HL-60/S4 (cell line): ENCODE data around the gene KMT5B.

Source experiments
- in situ Hi-C: fragments of 300-500 bp; cut with MboI; formaldehyde crosslinking; loops from 2 replicates; pipeline ENCODE4 v1.14.3; 2022; ENCODE audit warnings: low sequenced_read_pairs

Gene KMT5B

DNA sequence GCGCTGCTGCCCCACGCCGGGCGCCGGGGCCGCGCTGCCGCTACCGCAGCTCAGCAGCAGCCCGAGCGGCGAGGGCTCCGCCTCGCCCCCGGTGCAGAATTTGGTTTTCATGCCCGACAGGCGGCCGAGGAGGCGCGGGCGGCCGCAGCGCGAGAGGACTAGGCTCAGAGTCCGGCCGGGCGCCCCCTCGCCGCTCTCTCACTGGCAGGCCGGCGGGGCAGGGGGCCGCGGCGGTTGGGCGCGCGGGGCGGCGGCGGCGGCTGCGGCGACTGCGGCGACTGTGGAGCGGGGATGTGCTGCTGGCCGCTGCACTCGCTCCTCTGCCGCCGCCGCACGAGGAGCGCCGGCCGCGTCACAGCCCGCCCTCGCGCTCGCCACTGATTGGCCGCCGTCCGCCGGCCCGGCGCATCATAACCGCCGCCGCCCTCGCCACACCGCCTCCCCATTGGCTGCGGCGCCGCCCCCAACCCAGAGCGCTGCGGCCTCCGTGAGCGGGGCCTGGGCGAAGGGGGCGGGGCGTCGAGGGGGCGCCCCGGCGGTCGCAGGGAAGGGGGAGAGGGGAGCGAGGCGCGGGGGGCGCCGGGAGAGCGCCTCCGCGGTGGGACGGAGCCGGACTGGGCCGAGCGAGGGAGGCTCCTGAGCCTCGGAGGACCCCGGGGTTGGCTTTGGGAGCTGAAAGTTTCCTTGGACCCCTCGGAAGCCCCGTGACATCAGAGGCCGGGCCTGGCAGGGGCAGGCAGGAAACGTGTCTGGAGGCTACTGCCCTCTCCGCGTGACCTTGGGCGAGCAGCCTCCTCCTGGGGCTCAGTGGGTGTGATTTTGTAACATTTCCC lies 91.8 kb downstream of the KMT5B start, which contains the start of gene CHKA:
Gene CHKA (minus strand): TSS at position 322 of the 833 bp plus-strand sequence. CDS start 211 bp downstream, at position 111.
- in situ Hi-C loops: no loop called here

DNA sequence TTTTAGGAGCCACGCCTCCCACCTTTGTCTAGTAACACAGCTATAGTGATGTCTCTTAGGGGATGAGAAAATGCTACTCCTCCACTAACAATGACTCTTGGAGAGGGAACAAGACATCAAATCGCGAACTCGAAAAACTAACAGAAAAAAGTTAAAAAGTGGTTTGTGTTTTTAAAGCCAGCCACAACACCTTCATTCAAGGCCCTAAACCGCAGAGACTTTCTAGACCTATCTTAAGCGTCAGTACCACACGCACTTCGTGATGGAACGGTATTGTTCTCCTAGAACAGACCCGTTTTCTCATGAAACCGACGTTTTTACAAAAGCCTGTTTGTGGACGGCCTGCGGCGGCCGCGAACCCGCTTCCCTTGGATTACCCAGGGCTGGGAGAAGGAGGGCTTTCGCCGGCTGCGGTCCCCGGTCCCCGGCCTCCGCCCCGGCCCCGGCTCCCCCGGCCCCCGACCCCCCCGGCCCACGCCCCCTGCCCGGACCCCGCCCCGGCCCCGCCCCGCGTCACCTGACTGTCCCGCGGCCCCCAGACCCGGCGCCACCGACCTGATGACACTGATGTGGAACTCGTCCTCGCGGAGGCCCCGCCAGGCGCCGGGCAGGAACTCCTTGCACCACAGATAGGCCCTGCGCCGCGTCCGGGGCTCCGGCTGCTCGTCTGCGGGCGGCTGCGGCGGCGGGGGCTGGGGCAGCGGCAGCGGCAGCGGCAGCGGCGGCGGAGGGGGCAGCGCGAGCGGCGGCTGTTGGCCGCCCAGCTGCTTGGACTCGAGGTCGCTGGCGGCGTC lies 92.6 kb downstream of the KMT5B start:
- in situ Hi-C loops: no loop called here

GRCh38 chr11:68118706-68119448 lies 94.2 kb downstream of the KMT5B start:
- in situ Hi-C loops: no loop called here

DNA sequence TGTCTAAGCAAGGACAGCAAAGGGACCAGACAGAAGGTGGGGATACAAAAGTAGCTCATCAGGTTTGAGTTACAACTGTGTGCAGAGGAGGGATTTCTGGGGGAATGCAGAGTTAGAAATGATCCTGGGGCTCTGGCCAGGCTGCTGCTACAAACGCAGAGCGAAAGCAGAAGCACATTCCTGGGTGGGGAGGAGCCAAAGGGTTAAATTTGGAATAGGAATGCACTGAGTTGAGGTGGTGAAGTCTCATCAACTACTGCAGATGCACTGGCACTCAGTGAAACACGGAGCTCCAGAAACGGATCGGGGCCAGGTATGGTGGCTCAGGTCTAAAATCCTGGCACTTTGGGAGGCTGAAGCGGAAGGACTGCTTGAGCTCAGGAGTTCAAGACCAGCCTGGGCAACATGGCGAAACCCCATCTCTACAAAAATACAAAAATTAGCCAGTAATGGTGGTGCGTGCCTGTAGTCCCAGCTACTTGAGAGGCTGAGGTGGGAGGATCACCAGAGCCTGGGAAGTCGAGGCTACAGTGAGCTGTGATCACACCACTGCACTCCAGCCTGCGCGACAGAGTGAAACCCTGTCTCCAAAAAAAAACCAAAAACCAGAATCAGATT lies 95.1 kb downstream of the KMT5B start:
- in situ Hi-C loops: no loop called here

DNA sequence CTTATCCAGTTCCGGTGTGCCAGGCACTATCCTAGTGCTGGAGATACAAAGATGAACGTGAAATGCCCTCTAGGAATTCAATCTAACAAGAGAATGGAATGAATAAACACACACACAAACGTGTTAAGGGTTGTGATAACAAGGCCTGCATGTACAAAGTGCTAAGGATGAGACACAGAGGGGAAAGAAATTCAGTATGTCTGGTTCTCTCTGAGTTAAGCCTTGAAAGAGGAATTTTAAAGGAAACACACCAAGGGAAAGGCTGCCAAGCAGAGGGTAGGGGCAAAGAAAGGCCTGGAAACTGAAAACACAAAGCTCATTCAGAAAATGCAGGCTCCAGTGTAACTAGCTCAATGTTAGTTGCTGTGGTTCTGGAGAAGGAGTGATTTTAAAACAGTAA lies 96.1 kb downstream of the KMT5B start:
- in situ Hi-C loops: no loop called here

DNA sequence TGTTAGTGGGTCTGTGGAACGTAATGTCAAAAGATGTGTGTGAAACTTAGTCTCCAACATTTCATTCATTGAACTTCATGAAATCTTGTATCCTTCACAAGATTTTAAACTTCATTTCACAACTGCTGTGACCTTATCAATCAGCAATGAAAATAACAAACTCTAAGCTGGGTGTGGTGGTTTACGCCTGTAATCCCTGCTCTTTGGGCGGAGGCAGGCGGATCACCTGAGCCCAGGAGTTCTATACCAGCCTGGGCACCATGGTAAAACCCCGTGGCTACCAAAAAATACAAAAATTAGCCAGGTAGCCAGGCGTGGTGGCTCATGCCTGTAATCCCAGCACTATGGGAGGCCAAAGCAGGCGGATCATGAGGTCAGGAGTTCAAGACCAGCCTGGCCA lies 97.0 kb downstream of the KMT5B start:
- in situ Hi-C loops: no loop called here

DNA sequence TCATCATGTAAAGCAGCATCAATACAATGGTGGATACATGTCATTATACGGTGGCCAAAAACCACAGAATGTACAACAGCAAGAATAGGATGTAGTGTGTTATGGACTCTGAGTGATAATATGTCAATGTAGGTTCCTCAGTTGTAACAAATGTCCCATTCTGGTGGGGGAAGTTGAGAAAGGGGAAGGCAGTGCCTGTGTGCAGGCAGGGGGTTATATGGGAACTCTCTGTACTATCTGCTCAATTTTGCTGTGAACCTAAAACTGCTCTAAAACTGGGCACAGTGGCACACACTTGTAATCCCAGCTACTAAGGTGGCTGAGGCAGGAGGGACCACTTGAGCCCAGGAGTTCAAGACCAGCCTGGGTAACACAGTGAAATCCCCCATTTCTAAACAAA lies 97.8 kb downstream of the KMT5B start:
- in situ Hi-C loops: no loop called here

- in situ Hi-C loops: no loop called here
These were observed 99.1 kb downstream of the KMT5B start for GRCh38 chr11:68113986-68114385.

DNA sequence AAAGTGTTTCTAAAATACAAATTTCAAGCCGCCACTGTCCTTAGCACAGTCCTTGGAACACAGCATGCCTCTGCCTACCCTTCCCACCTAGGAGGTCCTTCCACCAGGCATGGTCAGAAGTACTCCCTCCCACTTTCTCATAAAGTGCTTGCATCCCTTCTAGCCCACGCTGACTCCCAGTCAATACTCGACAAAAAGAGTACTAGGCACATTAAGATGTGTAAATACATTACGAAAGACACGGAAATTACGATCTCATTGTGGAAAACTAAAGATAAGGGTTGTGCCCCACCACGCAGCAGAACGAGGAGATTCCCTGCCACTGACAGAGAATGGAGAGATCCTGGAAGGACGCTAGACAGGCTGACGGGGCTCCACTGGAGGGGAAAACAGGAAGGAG lies 105.4 kb downstream of the KMT5B start:
- in situ Hi-C loops: no loop called here

GRCh38 chr11:68106165-68106940 lies 106.7 kb downstream of the KMT5B start:
- in situ Hi-C loops: no loop called here
